CD4-positive, alpha-beta T cell treated with Interleukin-6 at 100 ng/mL for 8 hours (primary cell): Measurements from ENCODE around the gene HCRTR2.
"Not testable (repeated sequence)": the region's sequence is repeated elsewhere in the genome, so short reads cannot be mapped to it uniquely, and the experiment has no call there.

Source experiments
- DNase-seq: peaks from one replicate; pipeline ENCODE4 v3.0.0-alpha.2; 2020; ENCODE audit warnings: mixed read lengths, low spot score

The HCRTR2 gene

DNA sequence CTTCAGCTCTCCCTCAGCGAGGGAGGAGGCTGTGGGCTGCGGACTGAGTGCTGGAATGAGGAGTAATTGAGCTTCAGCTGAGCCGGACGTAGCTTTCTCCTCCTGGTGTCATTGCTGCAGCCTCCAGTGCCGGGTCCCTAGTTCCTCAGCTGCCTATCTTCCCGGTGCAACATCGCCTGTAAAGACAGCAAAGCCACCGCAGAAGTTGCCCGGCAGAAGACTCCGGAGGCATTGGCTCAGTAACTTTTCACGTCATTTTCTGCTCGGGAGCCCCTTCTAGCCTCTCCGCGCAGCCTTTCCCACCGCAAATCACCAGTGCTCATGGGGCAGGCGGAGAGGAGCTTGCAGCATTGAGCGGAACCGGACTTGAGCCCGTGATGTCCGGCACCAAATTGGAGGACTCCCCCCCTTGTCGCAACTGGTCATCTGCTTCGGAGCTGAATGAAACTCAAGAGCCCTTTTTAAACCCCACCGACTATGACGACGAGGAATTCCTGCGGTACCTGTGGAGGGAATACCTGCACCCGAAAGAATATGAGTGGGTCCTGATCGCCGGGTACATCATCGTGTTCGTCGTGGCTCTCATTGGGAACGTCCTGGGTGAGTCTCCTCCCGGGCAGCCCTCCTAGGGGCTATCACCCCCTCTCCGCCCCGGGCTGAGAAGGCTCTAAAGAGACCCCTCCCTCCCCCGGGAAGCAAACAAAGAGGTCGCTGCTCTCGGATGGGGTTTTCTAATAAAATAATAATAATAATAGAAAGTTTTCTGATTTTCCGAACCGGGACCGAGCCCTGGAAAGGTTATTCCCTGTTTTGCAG, at the start of gene HCRTR2:
HCRTR2 (plus strand) TSS at position 305 of the 816 bp plus-strand sequence; CDS start at position 378, 73 bp downstream.
- no peak for DNase-seq

DNA sequence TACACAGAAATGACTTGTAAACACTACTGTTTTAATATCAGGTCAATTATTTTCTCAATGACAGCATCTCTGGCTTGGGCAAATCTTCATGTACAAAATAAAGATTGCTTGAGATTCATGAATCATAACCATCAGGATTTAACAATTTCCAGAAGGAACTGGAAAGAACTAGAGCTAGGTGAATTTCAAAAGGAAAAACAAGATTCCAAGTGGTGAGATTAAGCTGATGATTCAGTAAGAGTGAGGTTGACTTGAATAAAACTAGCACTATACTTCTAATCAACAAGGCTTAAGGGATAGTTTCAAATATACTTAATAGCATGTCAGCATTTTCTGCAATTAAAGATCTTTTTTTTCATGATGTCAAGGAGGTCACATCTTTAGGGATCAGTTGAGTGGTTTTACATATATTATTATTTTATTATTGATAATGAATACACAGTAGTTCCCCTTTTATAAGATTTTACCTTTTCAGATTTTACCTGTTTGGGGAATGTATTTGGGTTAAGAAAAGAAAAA, 43.5 kb upstream of the HCRTR2 start:
- DNase-seq, result no peak

- no peak for DNase-seq
Measured at GRCh38 chr6:55131616-55132015, 42.7 kb upstream of the HCRTR2 start.

- no peak for DNase-seq
Measured at GRCh38 chr6:55136916-55137315, 37.4 kb upstream of the HCRTR2 start.

GRCh38 chr6:55137929-55138693, 36.2 kb upstream of the HCRTR2 start:
- DNase-seq, result no peak

GRCh38 chr6:55141611-55142010, 32.7 kb upstream of the HCRTR2 start:
- no peak for DNase-seq

GRCh38 chr6:55142610-55143009, 31.7 kb upstream of the HCRTR2 start:
- DNase-seq, result no peak

DNA sequence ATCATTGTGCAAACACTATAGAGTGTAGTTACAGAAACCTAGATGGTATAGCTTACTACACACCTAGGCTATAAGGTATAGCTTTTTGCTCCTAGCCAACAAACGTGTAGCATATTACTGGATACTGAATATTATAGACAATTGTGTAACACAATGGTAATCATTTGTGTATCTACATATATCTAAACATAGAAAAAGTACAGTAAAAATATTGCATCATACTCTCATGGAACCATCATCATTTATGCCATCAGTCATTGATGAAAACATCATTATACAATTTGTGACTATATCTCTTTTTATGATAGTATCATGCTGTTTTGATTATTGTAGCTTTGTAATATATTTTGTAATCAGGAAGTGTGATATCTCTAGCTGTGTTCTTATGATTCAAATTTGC, 21.0 kb upstream of the HCRTR2 start:
- DNase-seq, result no peak

GRCh38 chr6:55158784-55159183, 15.5 kb upstream of the HCRTR2 start:
- not testable (repeated sequence) for DNase-seq

- DNase-seq, result no peak
Measured at GRCh38 chr6:55167860-55168259, 6.5 kb upstream of the HCRTR2 start.

- no peak for DNase-seq
Measured at GRCh38 chr6:55175078-55176049, 1.0 kb downstream of the HCRTR2 start.

DNA sequence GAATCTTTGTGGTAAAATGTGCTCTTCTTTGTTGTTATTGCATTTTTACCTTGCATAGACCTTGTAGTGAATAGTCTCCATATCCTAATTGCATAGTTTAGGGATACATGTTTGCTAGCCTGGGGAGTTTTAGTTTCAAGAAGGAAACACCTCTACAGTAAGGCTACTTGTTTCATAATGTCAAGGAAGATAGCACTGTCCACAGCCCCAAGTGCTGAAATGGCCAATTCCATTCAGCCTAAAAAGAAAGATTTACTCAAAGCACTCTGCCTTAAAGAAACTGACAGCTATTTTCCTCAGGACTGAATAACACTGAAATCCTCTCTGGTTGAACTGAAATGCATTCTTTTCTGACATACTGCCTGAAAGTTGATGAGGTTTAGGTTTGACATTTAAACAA, 2.6 kb downstream of the HCRTR2 start:
- DNase-seq, result no peak

DNA sequence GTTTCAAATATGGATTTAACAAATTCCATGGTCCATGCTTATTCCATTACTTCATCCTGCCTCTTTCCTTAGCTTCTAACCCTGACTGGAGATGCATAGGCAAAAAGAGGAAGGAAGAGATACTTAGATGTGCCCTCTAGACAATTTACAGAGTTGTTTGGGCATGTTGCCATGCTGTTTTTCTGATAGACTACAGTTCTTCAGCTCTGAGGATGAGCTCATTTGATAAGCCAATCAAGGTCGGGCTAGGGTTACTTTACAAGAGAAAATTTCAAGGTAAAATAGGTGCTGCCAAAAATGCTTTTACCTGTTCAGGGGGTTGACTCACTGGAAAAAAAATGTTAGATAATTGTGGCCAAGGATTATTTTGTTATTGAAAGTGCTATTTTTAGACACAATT, 5.9 kb downstream of the HCRTR2 start:
- DNase-seq, result no peak

- DNase-seq, result no peak
Measured at GRCh38 chr6:55182016-55182650, 7.8 kb downstream of the HCRTR2 start.

DNA sequence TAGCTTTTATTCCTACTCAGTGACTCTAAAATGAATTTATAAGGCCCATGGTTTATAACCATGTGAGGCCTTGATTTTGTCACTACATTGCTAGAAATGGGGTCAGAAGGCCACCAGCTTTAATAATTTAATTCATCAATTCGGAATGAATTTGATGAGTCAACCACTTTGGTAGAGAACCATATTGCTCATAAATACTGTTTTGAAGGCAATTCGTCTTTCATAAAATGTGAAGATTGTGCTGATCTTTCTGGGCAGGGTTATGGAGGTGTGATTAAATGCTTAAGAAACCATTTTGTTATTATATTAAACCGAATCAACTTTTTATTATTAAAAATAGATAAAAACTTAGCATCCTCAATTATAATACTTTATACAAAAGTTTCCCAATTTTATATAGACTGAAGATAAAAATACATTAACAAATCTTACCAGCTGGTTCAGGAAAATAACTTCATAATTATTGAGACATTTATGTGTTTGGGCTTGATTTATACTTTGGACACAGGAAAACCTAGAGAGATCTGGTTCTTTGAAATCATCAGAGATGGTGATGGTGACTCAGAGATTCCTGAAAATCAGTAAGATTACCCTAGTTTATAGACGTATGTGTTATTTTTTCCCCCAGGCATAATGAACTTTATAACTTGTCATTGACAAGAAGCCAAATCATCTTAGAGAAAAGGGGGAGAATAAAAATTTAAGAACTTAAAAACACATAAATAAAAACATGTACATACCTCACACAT, 10.6 kb downstream of the HCRTR2 start:
- no peak for DNase-seq

GRCh38 chr6:55198715-55199114, 24.4 kb downstream of the HCRTR2 start:
- no peak for DNase-seq

DNA sequence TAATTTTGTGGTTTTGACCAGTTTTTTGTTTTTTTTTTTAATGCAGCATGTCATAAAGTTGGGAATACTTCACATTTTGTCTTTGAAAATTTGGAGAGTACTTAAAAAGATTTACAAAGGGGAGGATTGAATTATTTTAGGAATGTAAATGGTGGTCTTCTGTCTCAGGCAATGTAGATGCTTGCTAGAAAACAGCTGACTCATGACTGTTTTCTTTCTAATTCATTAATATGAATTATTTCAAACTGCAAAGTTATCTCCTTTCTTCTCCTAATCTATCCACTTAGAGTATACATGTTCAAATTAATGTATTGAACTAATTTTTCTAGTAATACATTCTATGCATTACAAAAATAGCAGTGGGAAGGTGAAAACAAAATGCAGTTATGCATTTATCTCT, 24.9 kb downstream of the HCRTR2 start:
- no peak for DNase-seq

DNA sequence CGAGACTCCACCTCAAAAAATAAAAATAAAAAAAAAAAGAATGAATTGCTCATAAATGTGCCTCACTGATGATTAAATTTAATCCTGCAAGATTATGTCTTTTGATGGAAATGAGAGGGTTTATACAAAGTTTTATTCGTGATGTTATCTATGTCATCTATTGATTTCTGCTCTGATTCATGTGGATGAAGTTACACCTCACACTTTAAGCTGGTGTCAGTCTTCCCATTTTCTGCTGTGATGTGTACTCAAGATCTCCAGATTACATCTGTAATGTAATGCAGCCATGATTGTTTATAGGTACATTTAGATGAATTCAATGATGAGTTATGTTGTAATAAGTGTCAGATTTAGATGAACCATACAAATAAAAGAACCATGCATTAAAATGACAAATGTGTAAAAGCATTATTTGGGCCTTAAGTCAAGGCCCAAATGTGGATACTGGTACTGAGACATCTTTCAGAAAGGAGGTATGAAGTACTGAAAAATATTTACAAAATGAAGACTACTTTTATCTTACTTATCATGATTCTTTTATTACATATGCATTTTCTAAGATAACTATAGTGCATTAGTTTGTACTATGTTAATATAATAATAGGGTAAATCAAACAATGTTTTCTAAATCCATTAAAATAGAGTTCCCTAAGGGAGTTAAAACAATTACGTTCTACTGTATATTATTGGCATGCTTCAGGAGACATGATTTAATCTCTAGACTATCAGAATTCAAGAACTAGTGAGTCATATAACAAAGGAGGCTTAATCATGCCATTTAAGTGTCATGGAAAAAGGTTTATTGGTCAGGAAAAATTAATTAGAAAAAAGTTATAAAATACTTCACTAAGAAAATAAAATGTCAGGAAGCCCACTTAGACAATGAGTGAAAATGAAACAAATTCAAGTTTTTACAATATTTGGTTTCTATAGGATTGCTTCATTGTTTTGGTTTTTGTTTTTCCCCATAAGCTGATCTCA, 34.5 kb downstream of the HCRTR2 start:
- DNase-seq, result no peak

DNA sequence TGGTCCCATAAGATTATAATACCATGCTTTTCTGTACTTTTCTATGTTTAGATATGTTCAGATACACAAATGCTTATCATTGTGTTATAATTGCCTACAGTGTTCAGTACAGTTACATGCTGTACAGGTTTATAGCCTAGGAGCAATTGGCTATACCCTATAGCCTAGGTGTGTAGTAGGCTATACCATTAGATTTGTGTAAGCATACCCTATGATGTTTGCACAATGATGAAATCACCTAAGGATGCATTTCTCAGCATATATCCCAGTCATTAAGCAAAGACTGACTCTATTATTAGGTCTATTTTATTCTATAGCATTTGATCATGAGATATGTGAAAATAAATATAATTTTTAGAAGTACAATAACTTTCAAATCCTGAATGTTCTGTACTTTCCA, 36.6 kb downstream of the HCRTR2 start:
- no peak for DNase-seq
